ENCODE data around the gene DRC3.
A peak's percentile ranks its signal among the peaks of the same experiment; 100 is the strongest.

The DRC3 gene

DNA sequence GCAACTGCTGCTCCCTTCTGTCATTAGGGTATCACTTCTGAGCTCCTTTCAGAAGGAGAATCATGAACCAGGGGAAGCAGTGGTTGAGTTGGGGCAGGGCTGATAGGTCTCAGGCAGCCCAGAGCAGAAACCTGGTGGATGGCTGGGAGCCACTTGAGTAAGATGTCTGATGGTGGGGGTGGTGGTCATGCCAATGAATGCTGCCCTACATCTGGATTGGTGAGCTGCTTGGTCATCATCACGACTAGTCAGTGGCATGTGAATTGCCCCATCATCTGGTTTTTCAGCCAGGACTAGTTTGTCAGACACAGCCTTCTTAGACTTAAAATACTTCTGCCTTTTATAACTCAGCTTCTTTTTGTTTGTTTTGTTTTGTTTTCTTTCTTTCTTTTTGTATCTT lies 69.1 kb downstream of the DRC3 start:
- no peak for DNase-seq (ENCODE audit: low read depth)
- no peak for TF ChIP-seq CTCF (IDR thresholded peaks at IDR 0.05; ENCODE audit: control insufficient read depth, extremely low read depth, insufficient read depth)
- no peak overlapping the region for H3K4me3 ChIP-seq (ENCODE audit: low read depth, low read length)

DNA sequence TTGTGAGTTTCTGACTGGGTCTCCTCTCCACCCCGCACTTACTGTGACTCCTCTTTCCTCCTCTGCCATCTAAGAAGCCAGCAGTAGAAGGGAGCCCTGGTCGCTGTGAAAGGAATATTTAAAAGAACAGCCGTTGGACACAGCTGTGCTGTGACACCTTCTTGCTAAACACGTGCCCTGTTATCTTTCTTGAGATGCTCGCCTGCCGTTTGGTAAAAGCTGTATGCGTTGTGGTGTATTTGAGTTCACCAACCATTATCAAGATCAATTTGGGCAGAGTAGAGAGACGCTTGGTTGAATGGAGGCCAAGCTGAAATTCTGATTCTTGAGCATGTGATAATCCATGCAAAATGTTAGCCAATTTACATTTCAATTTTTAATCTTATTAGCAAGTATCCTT lies 70.3 kb downstream of the DRC3 start:
- no peak for DNase-seq (ENCODE audit: low read depth)
- no peak overlapping the region for H3K4me3 ChIP-seq (ENCODE audit: low read depth, low read length)
- TF ChIP-seq CTCF (IDR thresholded peaks at IDR 0.05; ENCODE audit: control insufficient read depth, extremely low read depth, insufficient read depth), result no peak

DNA sequence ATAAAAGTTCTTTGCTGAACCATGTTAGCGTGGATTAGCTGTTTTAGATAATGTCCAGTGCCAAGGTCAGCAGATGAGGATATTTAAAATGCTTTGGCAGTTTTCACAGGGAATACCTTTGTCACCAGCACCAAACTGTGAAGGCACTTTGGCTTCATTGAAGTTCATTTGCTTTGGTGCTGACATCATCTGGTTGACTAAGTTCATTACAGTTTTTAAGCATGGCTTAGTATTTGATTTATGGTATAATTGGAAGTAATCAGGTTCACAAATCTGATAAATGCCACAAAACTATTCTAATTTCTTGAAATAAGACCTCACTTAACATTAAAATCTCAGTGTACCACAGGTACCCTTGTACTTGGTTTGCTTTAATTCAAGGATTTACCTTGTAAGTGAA lies 70.8 kb downstream of the DRC3 start:
- peak; percentile 46 for TF ChIP-seq CTCF (IDR thresholded peaks at IDR 0.05; ENCODE audit: control insufficient read depth, extremely low read depth, insufficient read depth)
- no peak overlapping the region for H3K4me3 ChIP-seq (ENCODE audit: low read depth, low read length)
- DNase-seq (ENCODE audit: low read depth), result no peak

GRCh38 chr17:18044609-18045008 lies 71.9 kb downstream of the DRC3 start:
- TF ChIP-seq CTCF (IDR thresholded peaks at IDR 0.05; ENCODE audit: control insufficient read depth, extremely low read depth, insufficient read depth), result no peak
- no peak overlapping the region for H3K4me3 ChIP-seq (ENCODE audit: low read depth, low read length)
- no peak for DNase-seq (ENCODE audit: low read depth)

- no peak overlapping the region for H3K4me3 ChIP-seq (ENCODE audit: low read depth, low read length)
- no peak for DNase-seq (ENCODE audit: low read depth)
- no peak for TF ChIP-seq CTCF (IDR thresholded peaks at IDR 0.05; ENCODE audit: control insufficient read depth, extremely low read depth, insufficient read depth)
Observed at GRCh38 chr17:18045691-18046350, 73.2 kb downstream of the DRC3 start.

- TF ChIP-seq CTCF (IDR thresholded peaks at IDR 0.05; ENCODE audit: control insufficient read depth, extremely low read depth, insufficient read depth), result no peak
- H3K4me3 ChIP-seq (ENCODE audit: low read depth, low read length), result no peak overlapping the region
Observed at GRCh38 chr17:18055597-18055996, 82.9 kb downstream of the DRC3 start.

GRCh38 chr17:18056214-18056613 lies 83.6 kb downstream of the DRC3 start:
- H3K4me3 ChIP-seq (ENCODE audit: low read depth, low read length), result no peak overlapping the region
- no peak for DNase-seq (ENCODE audit: low read depth)
- no peak for TF ChIP-seq CTCF (IDR thresholded peaks at IDR 0.05; ENCODE audit: control insufficient read depth, extremely low read depth, insufficient read depth)

More at GRCh38 chr17:18055597-18055996, 82.9 kb downstream of the DRC3 start:
- DNase-seq (ENCODE audit: low read depth), result peak; percentile 80
